B cell (primary cell): Measurements from ENCODE around the gene TUNAR. TPM values are rescaled to one million over a fixed set of nuclear protein-coding genes. Genes with fewer than 3 reads are reported as not detected.
"Not testable (repeated sequence)": the region's sequence is repeated elsewhere in the genome, so short reads cannot be mapped to it uniquely, and the experiment has no call there.

Source experiments
- ATAC-seq: fragments of 200-7000 bp; cut with Tn5 transposase; one replicate; pipeline ENCODE4 v1.10.0; 2021; ENCODE audit warnings: low read depth, mild to moderate bottlenecking, moderate number of reproducible peaks, moderate library complexity
- CTCF ChIA-PET: fragments of 350-600 bp; sonication (Branson Sonifier 250); formaldehyde crosslinking; loops from one replicate; lab custom pipeline; 2021; ENCODE audit warnings: antibody characterized with exemption, inconsistent platforms; lab: Charles Lee
- POLR2A ChIA-PET: fragments of 350-600 bp; sonication (Branson Sonifier 250); formaldehyde crosslinking; loops from one replicate; lab custom pipeline; 2021; ENCODE audit warnings: antibody characterized with exemption; lab: Charles Lee
- DNase-seq: peaks from one replicate; pipeline ENCODE4 v3.0.0; 2013
- H2AFZ ChIP-seq: 2 replicates; pipeline ENCODE4 v1.6.1; 2012; ENCODE audit warnings: mild to moderate bottlenecking, low read depth, low read length; ENCODE audit not compliant: insufficient read depth, poor library complexity, severe bottlenecking
- H3K27ac ChIP-seq, 2 donors: 1 replicate in 1 of 2; 2 replicates in 1 of 2; pipeline ENCODE4 v1.5.1; 2012 to 2013; ENCODE audit warnings: low read length in 2 of 2, mild to moderate bottlenecking in 2 of 2, moderate library complexity in 1 of 2
- H3K27me3 ChIP-seq, 4 experiments: fragments of 200-600 bp in 1 of 4; sonication (generic) in 1 of 4; replicated peaks in 1 of 4; 1 replicate in 2 of 4; 2 replicates in 2 of 4; pipeline versions ENCODE4 v1.6.1 to v1.7.0; 2013 to 2016; ENCODE audit warnings: low read length in 3 of 4, mild to moderate bottlenecking in 2 of 4, mixed read lengths in 1 of 4, moderate library complexity in 1 of 4; ENCODE audit not compliant: insufficient read depth in 4 of 4, control insufficient read depth in 3 of 4; ENCODE audit errors: control extremely low read depth in 1 of 4
- H3K36me3 ChIP-seq, 2 experiments: replicated peaks in 1 of 2; 1 replicate in 1 of 2; 2 replicates in 1 of 2; pipeline versions ENCODE4 v1.6.1 to v1.7.1; 2013; ENCODE audit warnings: low read length in 1 of 2; ENCODE audit not compliant: insufficient read depth in 2 of 2, control insufficient read depth in 1 of 2; ENCODE audit errors: control extremely low read depth in 1 of 2, extremely low read depth in 1 of 2
- H3K4me1 ChIP-seq, 2 donors: fragments of 200-600 bp in 1 of 2; sonication (generic) in 1 of 2; 1 replicate in 1 of 2; 2 replicates in 1 of 2; pipeline versions ENCODE4 v1.5.1 to v1.6.1; 2013 to 2017; ENCODE audit warnings: low read length in 2 of 2; ENCODE audit not compliant: control insufficient read depth in 2 of 2, insufficient read depth in 2 of 2
- H3K4me2 ChIP-seq: replicated peaks from 2 replicates; pipeline ENCODE3; 2012; ENCODE audit warnings: mild to moderate bottlenecking, low read depth, low read length; ENCODE audit not compliant: poor library complexity, severe bottlenecking
- H3K4me3 ChIP-seq, 5 experiments: fragments of 200-600 bp in 1 of 5; sonication (generic) in 1 of 5; 1 replicate in 3 of 5; 2 replicates in 2 of 5; pipeline versions ENCODE4 v1.5.1 to v1.7.0; 2011 to 2016; ENCODE audit warnings: low read length in 4 of 5, mild to moderate bottlenecking in 4 of 5, low read depth in 2 of 5, control low read depth in 1 of 5, moderate library complexity in 1 of 5; ENCODE audit not compliant: insufficient read depth in 1 of 5; ENCODE audit errors: control extremely low read depth in 1 of 5, extremely low read depth in 1 of 5
- H3K79me2 ChIP-seq: fragments of 200-600 bp; sonication (generic); one replicate; pipeline ENCODE4 v1.6.0; 2016; ENCODE audit warnings: low read length; ENCODE audit not compliant: control insufficient read depth, insufficient read depth
- H3K9ac ChIP-seq: fragments of 200-600 bp; sonication (generic); 2 replicates; pipeline ENCODE4 v1.6.1; 2017; ENCODE audit warnings: mild to moderate bottlenecking, low read length, moderate library complexity
- H3K9me3 ChIP-seq, 3 donors: one replicate each; pipeline versions ENCODE4 v1.6.1 to v1.7.1; 2013; ENCODE audit warnings: low read length in 2 of 3; ENCODE audit not compliant: control insufficient read depth in 2 of 3, insufficient read depth in 1 of 3; ENCODE audit errors: control extremely low read depth in 1 of 3
- H4K20me1 ChIP-seq: 2 replicates; pipeline ENCODE4 v1.6.0; 2012; ENCODE audit warnings: mild to moderate bottlenecking, low read length; ENCODE audit not compliant: insufficient read depth, control insufficient read depth, poor library complexity, severe bottlenecking
- H3K27ac Mint-ChIP-seq: one replicate; pipeline ENCODE4 v1.8.0; 2021; ENCODE audit warnings: mixed read lengths
- H3K27me3 Mint-ChIP-seq: one replicate; pipeline ENCODE4 v1.8.0; 2021; ENCODE audit warnings: mixed read lengths
- H3K4me1 Mint-ChIP-seq: one replicate; pipeline ENCODE4 v1.8.0; 2021; ENCODE audit warnings: mixed read lengths
- H3K4me3 Mint-ChIP-seq: one replicate; pipeline ENCODE4 v1.8.0; 2021; ENCODE audit warnings: mixed read lengths
- H3K9me3 Mint-ChIP-seq: one replicate; pipeline ENCODE4 v1.8.0; 2022; ENCODE audit warnings: mixed read lengths; ENCODE audit not compliant: insufficient read depth
- EZH2 ChIP-seq: IDR thresholded peaks from 2 replicates; pipeline ENCODE4 v1.6.1; 2012; ENCODE audit warnings: borderline replicate concordance, low read depth, mild to moderate bottlenecking, moderate library complexity, low read length; ENCODE audit not compliant: insufficient read depth, poor library complexity, severe bottlenecking
- WGBS: methylation state at CpG from one replicate; pipeline ENCODE4 v1.1.5; 2013; ENCODE audit warnings: missing lambda C conversion rate; ENCODE audit not compliant: insufficient coverage; 5-methylcytosine and 5-hydroxymethylcytosine counted together
- intact Hi-C: fragments of 100-400 bp; cut with micrococcal nuclease; formaldehyde crosslinking; loops from one replicate; pipeline ENCODE4 v1.10.0; 2022
- polyA plus RNA-seq: library from polyadenylated mRNA; depleted of rRNA; stranded (reverse); fragments of >200 nt; gene quantifications from 2 replicates; pipeline ENCODE4 v1.2.3, GENCODE V29; 2012
- total RNA-seq, 2 donors: library from RNA; stranded (reverse); fragments of 120-200 nt in 1 of 2; gene quantifications; 1 replicate in 1 of 2; 2 replicates in 1 of 2; pipeline versions ENCODE4 v1.2.3 to v1.2.4, GENCODE V29; 2013 to 2022
- TF ChIP-seq, protein P1 (sequence below): fragments of 200-600 bp; IDR thresholded peaks from one replicate; pipeline ENCODE4 v1.8.0; 2022; ENCODE audit warnings: antibody characterized with exemption, mild to moderate bottlenecking

Gene TUNAR
- total and polyA plus RNA-seq, 2 donors (not counting 1 experiment from before 2014, with no cell fraction given) = 0.48 to 0.81 TPM

DNA sequence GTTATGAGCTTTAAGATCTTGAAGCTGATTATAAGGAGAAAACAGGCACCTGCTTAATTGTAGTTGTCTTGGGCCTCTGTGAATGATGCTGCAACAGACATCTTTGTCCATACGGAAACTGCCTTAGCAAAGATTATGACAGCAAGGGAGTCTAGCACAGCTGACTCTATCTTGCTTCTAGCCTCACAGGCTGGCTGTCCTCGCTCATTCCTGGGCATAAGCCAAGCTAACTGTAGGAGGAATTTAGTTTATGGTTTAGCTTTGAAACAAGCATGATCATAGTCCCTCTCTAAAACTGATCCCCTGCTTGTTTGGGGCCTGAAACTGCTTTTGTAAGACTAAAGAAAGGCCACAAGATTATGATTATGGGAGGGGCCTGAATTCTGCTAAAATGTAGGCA lies 88.3 kb downstream of the TUNAR start:
- H3K9me3 ChIP-seq = peaks cover 0 to 5% (median 0%) of the 10 kb centered on the region in 3 donors
- no peak overlapping the region for H3K9ac ChIP-seq
- Mint-ChIP-seq H3K4me3 (no peak overlapping the region), H3K27me3 (peaks cover 15% of the 10 kb centered on the region), H3K9me3 (peaks cover 5% of the 10 kb centered on the region), H3K27ac (no peak overlapping the region), H3K4me1 (no peaks in the 10 kb centered on the region)
- H4K20me1 ChIP-seq = no peaks in the 10 kb centered on the region
- DNase-seq = no peak
- POLR2A ChIA-PET = no interaction called here
- peaks cover 0 to 3% (median 0%) of the 10 kb centered on the region in 4 experiments for H3K27me3 ChIP-seq
- H2AFZ ChIP-seq = no peak overlapping the region
- 90% methylated on average over 2 of the region's 2 CpGs for WGBS
- H3K4me3 ChIP-seq = no peak overlapping the region
- no peaks in the 10 kb centered on the region for H3K79me2 ChIP-seq
- CTCF ChIA-PET = no interaction called here
- H3K4me1 ChIP-seq = no peaks in the 10 kb centered on the region
- TF ChIP-seq, protein P1, sequence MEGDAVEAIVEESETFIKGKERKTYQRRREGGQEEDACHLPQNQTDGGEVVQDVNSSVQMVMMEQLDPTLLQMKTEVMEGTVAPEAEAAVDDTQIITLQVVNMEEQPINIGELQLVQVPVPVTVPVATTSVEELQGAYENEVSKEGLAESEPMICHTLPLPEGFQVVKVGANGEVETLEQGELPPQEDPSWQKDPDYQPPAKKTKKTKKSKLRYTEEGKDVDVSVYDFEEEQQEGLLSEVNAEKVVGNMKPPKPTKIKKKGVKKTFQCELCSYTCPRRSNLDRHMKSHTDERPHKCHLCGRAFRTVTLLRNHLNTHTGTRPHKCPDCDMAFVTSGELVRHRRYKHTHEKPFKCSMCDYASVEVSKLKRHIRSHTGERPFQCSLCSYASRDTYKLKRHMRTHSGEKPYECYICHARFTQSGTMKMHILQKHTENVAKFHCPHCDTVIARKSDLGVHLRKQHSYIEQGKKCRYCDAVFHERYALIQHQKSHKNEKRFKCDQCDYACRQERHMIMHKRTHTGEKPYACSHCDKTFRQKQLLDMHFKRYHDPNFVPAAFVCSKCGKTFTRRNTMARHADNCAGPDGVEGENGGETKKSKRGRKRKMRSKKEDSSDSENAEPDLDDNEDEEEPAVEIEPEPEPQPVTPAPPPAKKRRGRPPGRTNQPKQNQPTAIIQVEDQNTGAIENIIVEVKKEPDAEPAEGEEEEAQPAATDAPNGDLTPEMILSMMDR = no peak
- no peak for TF ChIP-seq EZH2
- no peaks in the 10 kb centered on the region for H3K36me3 ChIP-seq
- intact Hi-C loops = no loop called here
- no peak for ATAC-seq
- no peak overlapping the region for H3K27ac ChIP-seq
- no peak overlapping the region for H3K4me2 ChIP-seq

DNA sequence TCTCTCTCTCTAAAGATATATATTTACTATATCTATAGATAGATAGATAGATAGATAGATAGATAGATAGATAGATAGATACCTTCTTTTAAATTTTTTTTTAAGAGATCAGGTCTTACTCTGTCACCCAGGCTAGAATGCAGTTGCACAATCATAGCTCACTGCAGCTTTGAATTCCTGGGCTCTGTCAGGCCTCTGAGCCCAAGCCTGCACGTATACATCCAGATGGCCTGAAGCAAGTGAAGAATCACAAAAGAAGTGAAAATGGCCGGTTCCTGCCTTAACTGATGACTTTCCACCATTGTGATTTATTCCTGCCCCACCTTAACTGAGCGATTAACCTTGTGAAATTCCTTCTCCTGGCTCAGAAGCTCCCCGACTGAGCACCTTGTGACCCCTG lies 91.4 kb downstream of the TUNAR start:
- H3K4me3 Mint-ChIP-seq, H2AFZ ChIP-seq, DNase-seq, H3K9me3 Mint-ChIP-seq, intact Hi-C loops, H3K4me1 Mint-ChIP-seq, POLR2A ChIA-PET, H4K20me1 ChIP-seq, H3K4me2 ChIP-seq, H3K36me3 ChIP-seq, H3K27ac Mint-ChIP-seq, CTCF ChIA-PET, H3K27ac ChIP-seq, H3K9ac ChIP-seq, H3K79me2 ChIP-seq, ATAC-seq, H3K4me1 ChIP-seq, H3K27me3 ChIP-seq, H3K4me3 ChIP-seq: not testable (repeated sequence)
- peaks cover 0 to 10% (median 0%) of the 10 kb centered on the region in 3 donors for H3K9me3 ChIP-seq
- 86% methylated on average over 4 of the region's 4 CpGs for WGBS
- H3K27me3 Mint-ChIP-seq = peaks cover 18% of the 10 kb centered on the region

Other genes starting within 250 kb of the TUNAR start
- 5.5 and 5.7 TPM in 2 replicates for gene TCL1B, start 190.4 kb upstream of the TUNAR start, total RNA-seq
- gene TCL1B, start 190.4 kb upstream of the TUNAR start, polyA plus RNA-seq = 9.6 and 15.8 TPM in 2 replicates
- gene TCL1A, start 162.7 kb upstream of the TUNAR start, total RNA-seq = 272 and 275 TPM in 2 replicates
- gene TCL1A, start 162.7 kb upstream of the TUNAR start, polyA plus RNA-seq = 623 and 770 TPM in 2 replicates
- 0.30 and 0.70 TPM in 2 replicates for gene C14orf132, start 162.5 kb downstream of the TUNAR start, total RNA-seq
- 0.22 and 0.85 TPM in 2 replicates for gene C14orf132, start 162.5 kb downstream of the TUNAR start, polyA plus RNA-seq